Stimulated activated naive CD8-positive, alpha-beta T cell treated with anti-CD3 and anti-CD28 coated beads, Interleukin-15, Interleukin-2, amounts not matched to agents 100 ng/mL and 50 ng/mL, for 24 hours (primary cell): ENCODE results near the gene CNTFR.

ENCODE experiments used
- H3K27ac Mint-ChIP-seq: one replicate; pipeline ENCODE4 v1.8.0; 2021; ENCODE audit warnings: mild to moderate bottlenecking, mixed read lengths
- H3K27me3 Mint-ChIP-seq: one replicate; pipeline ENCODE4 v1.8.0; 2021; ENCODE audit warnings: mixed read lengths
- H3K36me3 Mint-ChIP-seq: one replicate; pipeline ENCODE4 v1.8.0; 2021; ENCODE audit warnings: low read depth, mixed read lengths
- H3K4me1 Mint-ChIP-seq: one replicate; pipeline ENCODE4 v1.8.0; 2021; ENCODE audit warnings: low read depth, mixed read lengths
- H3K4me3 Mint-ChIP-seq: one replicate; pipeline ENCODE4 v1.8.0; 2021; ENCODE audit warnings: mild to moderate bottlenecking, mixed read lengths
- H3K9me3 Mint-ChIP-seq: one replicate; pipeline ENCODE4 v1.8.0; 2021; ENCODE audit warnings: mixed read lengths

Gene CNTFR

DNA sequence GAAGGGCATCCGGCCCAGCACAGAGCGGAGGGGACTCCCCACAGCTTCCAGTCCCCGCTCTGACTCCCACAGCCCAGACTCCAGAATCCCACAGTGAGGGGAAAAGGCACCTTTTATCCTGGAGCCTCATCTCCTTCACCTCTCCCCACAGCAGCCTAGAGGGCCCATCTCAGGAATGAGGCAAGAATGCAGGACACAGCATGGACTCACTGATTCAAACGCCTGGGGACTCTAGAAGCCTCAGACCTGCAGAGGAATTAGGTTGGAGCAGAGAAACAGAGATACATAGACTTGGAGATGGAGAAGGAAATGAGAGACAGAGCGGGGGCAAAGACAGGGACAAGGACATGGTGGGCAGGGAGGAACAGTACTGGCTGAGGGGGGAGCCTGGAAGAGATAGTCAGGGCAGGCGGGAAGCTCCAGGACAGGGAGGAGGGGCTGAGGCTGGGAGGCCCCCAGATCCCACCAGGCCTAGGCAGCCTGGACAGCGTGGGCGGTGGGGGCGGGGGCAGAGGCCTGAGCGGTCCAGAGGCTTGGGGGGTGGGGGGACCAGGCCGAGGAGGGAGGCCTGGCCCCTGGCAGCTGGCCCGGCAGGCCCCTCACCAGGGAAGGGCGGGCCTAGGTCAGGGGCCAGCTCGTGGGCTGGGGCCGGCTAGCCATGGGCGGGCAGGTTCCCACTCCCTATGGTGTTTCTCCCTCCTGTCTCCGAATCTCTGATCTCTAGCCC lies 15.8 kb downstream of the CNTFR start:
- H3K36me3 Mint-ChIP-seq = no peaks in the 10 kb centered on the region
- H3K4me3 Mint-ChIP-seq = no peak overlapping the region
- no peak overlapping the region for H3K27ac Mint-ChIP-seq
- no peaks in the 10 kb centered on the region for H3K4me1 Mint-ChIP-seq
- H3K9me3 Mint-ChIP-seq = no peaks in the 10 kb centered on the region
- H3K27me3 Mint-ChIP-seq = peaks cover 26% of the 10 kb centered on the region

DNA sequence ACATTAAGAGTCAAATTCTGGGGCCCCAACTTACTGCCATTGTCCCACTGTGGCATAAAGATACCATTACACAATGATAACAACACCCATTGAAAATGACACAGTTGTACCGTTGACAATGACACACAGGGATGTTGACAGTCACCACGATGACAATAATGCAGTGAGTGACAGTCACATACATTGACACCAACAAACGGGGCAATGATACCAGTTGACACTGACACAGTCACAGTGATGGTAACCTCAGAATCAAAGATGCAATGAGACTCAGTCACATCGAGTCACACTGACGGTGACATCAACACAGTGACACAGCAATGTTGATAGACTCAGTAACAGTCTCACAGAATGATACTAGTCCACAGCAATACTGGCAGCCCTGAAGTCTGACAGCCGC lies 16.9 kb downstream of the CNTFR start:
- no peaks in the 10 kb centered on the region for H3K4me1 Mint-ChIP-seq
- no peak overlapping the region for H3K27ac Mint-ChIP-seq
- H3K9me3 Mint-ChIP-seq = no peaks in the 10 kb centered on the region
- H3K27me3 Mint-ChIP-seq = peaks cover 25% of the 10 kb centered on the region
- no peaks in the 10 kb centered on the region for H3K36me3 Mint-ChIP-seq
- H3K4me3 Mint-ChIP-seq = no peak overlapping the region

DNA sequence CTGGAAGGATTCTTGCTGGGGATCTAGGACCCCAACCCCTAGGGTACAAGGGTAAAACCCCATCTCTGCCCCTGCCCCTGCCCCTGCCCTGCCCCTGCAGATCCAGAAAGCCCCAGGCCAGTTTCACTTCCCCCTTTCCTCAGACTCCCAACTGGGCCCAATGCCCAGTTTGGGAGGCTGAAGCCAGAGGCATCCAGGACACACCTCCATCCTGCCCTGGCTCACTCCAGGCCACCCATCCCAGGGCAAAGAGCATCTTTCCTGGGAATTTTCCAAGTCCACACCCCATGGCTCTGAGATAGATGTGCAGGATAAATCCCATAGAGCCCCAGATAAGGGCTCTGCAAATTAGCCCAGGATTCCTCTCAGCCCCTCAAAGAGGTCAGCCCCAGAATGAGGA lies 17.4 kb downstream of the CNTFR start:
- Mint-ChIP-seq H3K27me3 (peaks cover 20% of the 10 kb centered on the region), H3K4me1 (no peaks in the 10 kb centered on the region), H3K4me3 (no peak overlapping the region), H3K27ac (no peak overlapping the region), H3K9me3 (no peaks in the 10 kb centered on the region), H3K36me3 (no peaks in the 10 kb centered on the region)

DNA sequence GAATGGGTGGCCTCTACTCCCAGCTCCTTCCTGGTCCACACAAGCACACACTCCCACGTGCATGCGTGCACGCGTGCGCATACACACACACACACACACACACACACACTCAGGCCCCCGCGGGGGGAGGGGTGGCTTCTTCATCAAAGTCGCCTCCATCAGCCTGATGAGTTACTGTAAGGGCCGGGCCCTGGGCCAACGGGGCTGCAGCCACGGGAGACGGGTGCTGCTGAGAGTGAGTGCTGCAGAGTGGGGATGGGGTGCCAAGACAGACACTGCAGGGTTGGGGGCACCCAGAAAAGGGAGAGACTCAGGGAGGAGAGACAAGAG lies 18.1 kb downstream of the CNTFR start:
- no peaks in the 10 kb centered on the region for H3K9me3 Mint-ChIP-seq
- no peak overlapping the region for H3K4me3 Mint-ChIP-seq
- H3K27ac Mint-ChIP-seq = no peak overlapping the region
- H3K4me1 Mint-ChIP-seq = no peaks in the 10 kb centered on the region
- H3K27me3 Mint-ChIP-seq = peaks cover 22% of the 10 kb centered on the region
- no peaks in the 10 kb centered on the region for H3K36me3 Mint-ChIP-seq

DNA sequence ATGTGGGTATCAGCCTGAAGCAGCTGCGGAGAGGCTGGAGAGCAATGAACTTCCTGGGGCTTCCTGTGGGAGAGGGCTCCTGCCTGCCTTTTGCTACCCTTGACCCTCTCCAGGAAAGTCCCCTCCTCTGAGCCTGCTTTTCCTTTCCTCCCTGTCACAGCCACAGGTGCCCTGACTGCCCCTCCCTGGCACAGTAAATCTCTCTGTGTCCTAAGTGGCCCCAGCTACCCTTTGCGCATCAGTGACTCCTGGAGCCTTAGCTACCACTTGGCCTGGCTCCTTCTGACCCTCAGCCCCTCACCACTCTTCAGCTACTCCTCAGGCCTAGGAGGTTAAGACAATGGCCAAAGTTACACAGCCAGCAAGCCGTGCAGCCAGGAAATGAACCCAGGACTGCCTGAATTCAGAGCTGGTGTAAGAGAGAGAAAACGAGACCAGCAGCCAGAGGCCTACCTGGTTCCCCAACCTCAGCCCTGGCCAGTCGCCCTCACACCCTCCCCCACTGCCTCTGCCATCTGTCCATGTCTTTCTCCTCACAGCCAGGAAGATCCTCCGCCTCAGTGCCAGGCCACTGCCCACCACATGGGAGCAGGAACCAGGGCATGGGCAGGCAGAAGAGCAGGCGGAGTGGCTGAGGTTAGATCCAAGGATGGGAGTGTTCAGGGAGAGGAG lies 18.6 kb downstream of the CNTFR start:
- Mint-ChIP-seq H3K4me3 (no peak overlapping the region), H3K9me3 (no peaks in the 10 kb centered on the region), H3K27ac (no peak overlapping the region), H3K27me3 (peaks cover 18% of the 10 kb centered on the region), H3K4me1 (no peaks in the 10 kb centered on the region), H3K36me3 (no peaks in the 10 kb centered on the region)

DNA sequence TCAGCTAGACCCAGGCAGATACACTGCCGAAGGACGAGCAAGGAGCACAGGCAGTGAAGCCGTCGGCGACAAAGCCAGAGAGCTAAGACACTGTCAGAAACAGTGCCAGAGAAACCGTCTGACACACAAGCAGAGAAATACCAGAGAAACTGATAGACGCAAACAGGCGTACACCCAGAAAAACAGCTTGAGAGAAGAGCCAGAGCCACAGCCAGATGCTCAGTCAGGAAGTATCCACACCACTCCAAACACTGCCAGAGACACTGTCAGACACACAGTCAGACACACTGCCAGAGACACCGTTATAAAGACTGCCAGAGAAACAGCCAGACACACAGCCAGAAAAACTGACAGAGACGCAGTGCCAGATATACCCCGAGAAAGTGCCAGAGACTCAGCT lies 19.1 kb downstream of the CNTFR start:
- H3K4me3 Mint-ChIP-seq = no peak overlapping the region
- no peaks in the 10 kb centered on the region for H3K9me3 Mint-ChIP-seq
- no peaks in the 10 kb centered on the region for H3K36me3 Mint-ChIP-seq
- H3K4me1 Mint-ChIP-seq = no peaks in the 10 kb centered on the region
- H3K27ac Mint-ChIP-seq = no peak overlapping the region
- peaks cover 15% of the 10 kb centered on the region for H3K27me3 Mint-ChIP-seq

DNA sequence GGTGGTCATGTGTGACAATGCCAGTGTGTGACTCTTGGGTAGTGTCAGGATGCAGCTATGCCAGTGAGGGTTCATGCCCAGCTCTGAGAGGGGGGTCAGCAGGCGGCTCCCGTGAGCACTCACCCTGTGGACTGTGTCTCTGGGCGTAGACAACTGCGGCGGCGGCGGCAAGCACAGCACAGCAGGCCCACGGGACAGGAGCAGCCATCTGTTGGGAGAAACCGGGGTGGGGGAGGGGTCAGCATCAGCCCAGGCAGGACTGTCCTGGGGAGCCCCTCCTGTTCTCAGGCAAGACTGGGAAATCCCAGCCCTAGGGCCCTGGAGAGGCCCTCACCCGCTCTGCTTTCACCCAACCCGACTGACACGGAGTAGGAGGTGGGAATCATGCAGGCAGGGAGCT lies 20.8 kb downstream of the CNTFR start:
- Mint-ChIP-seq H3K4me3 (no peak overlapping the region), H3K27me3 (peaks cover 25% of the 10 kb centered on the region), H3K4me1 (no peaks in the 10 kb centered on the region), H3K9me3 (no peaks in the 10 kb centered on the region), H3K36me3 (no peaks in the 10 kb centered on the region), H3K27ac (no peak overlapping the region)

DNA sequence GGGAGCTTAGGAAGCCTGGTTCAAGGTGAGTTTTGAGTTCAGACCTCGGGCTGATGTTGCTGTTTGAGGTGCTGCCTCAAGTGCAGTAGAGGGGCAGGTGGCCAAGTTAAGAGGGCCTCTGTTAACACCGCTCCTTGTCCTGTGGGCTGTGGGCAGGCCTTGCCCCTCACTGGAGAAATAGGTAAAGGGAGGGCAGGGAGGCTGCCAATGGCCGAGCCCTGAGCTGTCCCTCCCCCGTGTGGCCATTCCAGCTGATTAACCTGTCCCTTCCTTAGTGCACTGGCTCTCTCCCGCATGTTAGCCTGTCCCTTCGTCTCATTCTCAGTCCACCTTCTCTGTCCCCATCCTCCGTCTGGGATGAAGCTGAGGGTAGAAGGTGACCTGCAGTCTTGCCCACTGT lies 21.4 kb downstream of the CNTFR start:
- H3K4me1 Mint-ChIP-seq = no peaks in the 10 kb centered on the region
- peaks cover 30% of the 10 kb centered on the region for H3K27me3 Mint-ChIP-seq
- H3K36me3 Mint-ChIP-seq = no peaks in the 10 kb centered on the region
- no peaks in the 10 kb centered on the region for H3K9me3 Mint-ChIP-seq
- no peak overlapping the region for H3K4me3 Mint-ChIP-seq
- no peak overlapping the region for H3K27ac Mint-ChIP-seq

DNA sequence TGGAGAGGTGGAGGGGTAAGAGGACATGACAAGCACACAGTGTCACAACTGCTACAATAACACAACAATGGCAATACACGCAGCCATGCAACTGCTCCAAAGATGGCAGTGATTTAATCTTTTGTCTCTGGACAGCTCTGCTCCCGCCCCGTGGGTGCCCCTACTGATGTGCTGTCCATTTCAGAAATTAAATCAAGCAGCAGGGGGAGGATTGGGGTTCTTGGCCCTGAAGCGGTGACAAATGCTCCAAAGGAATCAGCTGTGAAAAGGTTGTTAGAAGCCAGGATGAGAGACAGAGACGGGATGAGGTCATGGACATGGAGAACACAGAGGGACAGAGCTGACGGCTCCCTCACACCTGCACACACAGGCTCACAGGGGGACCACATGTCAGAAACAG lies 22.6 kb downstream of the CNTFR start:
- Mint-ChIP-seq H3K27ac (no peak overlapping the region), H3K4me1 (no peaks in the 10 kb centered on the region), H3K9me3 (no peaks in the 10 kb centered on the region), H3K4me3 (no peak overlapping the region), H3K36me3 (no peaks in the 10 kb centered on the region), H3K27me3 (peaks cover 32% of the 10 kb centered on the region)

DNA sequence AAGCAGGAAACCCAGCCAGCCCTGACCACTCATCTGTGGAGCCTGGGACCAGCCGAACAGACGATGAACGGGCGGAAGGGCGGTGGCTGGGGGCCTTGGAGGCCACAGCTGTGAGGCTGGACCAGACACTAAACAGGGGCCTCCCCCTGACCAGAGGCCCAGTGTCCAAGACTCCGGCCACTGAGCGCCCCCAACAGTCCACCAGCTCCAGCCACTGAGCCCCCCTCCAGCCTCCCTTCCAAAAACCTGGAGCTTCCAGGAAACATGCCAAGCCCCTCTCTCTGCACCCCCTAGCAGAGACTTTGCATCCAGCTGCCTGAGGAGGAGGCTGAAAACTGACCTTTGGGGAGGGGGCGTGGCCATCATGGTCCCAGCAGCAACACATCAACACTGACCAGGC lies 23.2 kb downstream of the CNTFR start:
- Mint-ChIP-seq H3K9me3 (no peaks in the 10 kb centered on the region), H3K4me1 (no peaks in the 10 kb centered on the region), H3K4me3 (no peak overlapping the region), H3K36me3 (no peaks in the 10 kb centered on the region), H3K27me3 (peaks cover 35% of the 10 kb centered on the region), H3K27ac (no peak overlapping the region)

DNA sequence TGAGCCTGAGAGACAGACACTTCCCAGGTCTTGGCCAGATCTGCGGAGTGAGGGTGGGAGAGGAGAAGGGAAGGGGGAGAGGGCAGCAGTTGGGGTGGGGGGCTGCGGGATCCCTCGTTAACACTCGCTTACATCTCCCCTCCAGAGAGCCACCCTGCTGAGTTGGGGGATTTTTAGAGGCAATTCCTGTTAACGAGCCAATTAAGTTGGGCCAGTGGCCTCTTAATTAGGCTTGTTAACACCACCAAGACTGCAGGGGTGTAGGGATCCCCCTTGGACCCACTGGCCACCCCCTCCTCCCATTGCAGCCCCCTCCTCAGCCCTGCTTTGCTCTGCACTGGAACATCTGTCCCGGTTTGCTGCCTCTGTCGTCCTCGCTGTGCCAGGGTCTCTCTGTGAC lies 23.7 kb downstream of the CNTFR start:
- H3K27ac Mint-ChIP-seq = no peak overlapping the region
- H3K36me3 Mint-ChIP-seq = no peaks in the 10 kb centered on the region
- no peaks in the 10 kb centered on the region for H3K9me3 Mint-ChIP-seq
- peaks cover 39% of the 10 kb centered on the region for H3K27me3 Mint-ChIP-seq
- H3K4me3 Mint-ChIP-seq = no peak overlapping the region
- no peaks in the 10 kb centered on the region for H3K4me1 Mint-ChIP-seq

DNA sequence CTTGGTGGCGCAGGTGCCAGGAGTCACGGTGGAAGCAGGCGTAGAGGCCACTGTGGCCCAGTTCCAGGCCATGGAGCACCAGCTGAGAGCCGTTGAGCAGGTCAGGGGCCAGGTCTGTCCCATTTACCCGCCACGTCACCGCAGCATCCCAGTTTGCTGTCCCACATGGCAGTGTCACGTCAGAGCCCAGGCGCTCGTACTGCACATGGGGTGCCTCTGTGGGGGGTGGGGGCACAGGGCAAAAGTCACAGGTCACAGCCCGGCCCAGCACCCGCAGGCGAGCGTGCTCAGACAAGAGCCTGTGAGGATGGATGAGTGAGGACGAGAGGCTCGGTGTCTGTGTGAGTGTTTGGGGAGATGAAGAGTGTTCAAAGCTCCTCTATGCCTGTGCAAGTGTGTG lies 24.9 kb downstream of the CNTFR start:
- Mint-ChIP-seq H3K36me3 (no peaks in the 10 kb centered on the region), H3K27me3 (peaks cover 46% of the 10 kb centered on the region), H3K27ac (no peak overlapping the region), H3K4me1 (no peaks in the 10 kb centered on the region), H3K4me3 (no peak overlapping the region), H3K9me3 (no peaks in the 10 kb centered on the region)

DNA sequence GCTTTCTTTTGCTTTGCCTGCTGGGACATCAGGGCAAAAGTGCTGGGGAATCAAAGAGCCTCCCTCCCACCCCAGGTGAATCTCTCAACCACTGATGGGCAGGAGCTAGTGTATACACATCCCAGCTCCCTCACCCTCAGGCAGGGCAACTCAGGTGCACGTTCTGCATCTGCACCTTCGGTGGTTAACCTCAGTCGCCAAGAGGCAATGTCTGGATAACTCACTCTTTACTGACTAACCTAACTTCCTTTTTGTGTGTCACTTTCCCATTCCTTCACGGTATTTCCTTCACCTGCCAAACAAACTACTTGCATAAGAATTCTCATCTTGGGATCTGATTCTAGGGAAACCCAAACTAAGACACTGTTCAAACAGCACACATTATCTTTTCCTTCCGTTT lies 26.3 kb downstream of the CNTFR start:
- no peaks in the 10 kb centered on the region for H3K9me3 Mint-ChIP-seq
- H3K36me3 Mint-ChIP-seq = no peaks in the 10 kb centered on the region
- H3K4me3 Mint-ChIP-seq = no peak overlapping the region
- no peak overlapping the region for H3K27ac Mint-ChIP-seq
- H3K27me3 Mint-ChIP-seq = peaks cover 48% of the 10 kb centered on the region
- H3K4me1 Mint-ChIP-seq = no peaks in the 10 kb centered on the region

DNA sequence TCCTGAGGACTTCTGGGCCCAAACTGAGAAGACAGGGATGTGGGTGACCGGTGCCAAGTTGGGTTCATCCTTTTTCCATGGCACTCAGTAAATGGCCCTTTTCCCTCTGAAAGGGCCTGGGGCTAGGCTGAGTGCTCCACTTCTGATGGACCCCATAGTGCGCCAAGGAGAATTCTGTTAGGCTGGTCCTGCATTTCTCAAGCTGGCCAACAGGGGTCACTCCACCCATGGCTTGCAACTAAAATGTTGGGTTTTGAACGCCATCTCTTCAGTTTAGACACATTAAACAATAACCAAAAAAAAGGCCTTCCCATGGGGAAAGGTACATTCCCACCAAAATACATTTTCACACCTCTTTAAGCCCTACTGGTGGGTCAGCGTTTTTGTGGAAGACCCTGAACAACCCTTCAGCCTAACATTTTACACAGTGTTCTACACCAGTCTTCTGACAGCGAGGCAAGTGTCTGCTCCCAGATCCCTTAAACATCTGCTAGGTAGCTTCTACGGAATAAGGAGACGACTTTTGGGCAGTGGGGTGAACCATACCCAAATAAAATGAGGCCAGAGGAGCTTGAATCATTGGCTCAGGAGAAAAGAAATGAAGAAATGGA lies 27.3 kb downstream of the CNTFR start:
- Mint-ChIP-seq H3K4me3 (no peak overlapping the region), H3K4me1 (no peaks in the 10 kb centered on the region), H3K36me3 (no peaks in the 10 kb centered on the region), H3K9me3 (no peaks in the 10 kb centered on the region), H3K27ac (no peak overlapping the region), H3K27me3 (peaks cover 48% of the 10 kb centered on the region)

DNA sequence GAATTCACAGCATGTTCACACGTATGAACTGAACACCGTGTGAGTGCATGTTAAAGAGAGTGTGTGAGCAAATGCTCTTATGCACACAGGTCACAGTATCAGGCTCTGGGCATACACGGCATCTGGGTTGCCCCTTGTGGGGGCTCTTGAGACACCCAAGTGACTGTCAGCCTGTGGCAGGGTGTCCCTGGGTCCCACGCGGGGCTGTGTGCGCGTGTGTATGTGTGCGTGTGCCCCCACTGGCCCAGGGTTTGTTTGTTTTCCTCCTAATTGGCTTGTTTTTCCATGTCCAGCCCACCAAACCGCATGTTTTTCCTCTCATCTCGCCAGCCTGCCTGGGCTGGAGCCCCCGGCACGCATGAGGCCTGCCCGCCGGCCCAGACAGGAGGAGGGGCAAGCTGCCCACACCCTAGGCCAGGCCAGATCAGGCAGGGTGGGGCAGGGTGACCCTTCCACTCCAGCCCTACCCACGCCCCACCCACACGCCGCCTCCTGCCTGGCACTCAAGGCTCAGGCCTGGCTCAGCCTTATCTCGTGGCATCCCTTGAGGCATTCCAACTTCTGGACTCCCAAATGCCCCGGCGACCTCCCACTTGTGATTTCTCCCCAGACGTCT lies 28.8 kb downstream of the CNTFR start:
- Mint-ChIP-seq H3K36me3 (no peaks in the 10 kb centered on the region), H3K27me3 (peaks cover 41% of the 10 kb centered on the region), H3K27ac (no peak overlapping the region), H3K9me3 (no peaks in the 10 kb centered on the region), H3K4me3 (no peak overlapping the region), H3K4me1 (no peaks in the 10 kb centered on the region)
